Measurements from ENCODE around the gene DTNB.

- TF ChIP-seq EZH2 (IDR thresholded peaks at IDR 0.05) (no peak), POLR2AphosphoS5 (IDR thresholded peaks at IDR 0.05; ENCODE audit: borderline replicate concordance, low read depth, low read length) (no peak)
These were observed 315.0 kb downstream of the DTNB start for GRCh38 chr2:25358249-25358815.
